Mucosa of descending colon (tissue), 3 donors: Measurements from ENCODE around the gene TCN2. TPM values are rescaled to one million over a fixed set of nuclear protein-coding genes. Genes with fewer than 3 reads are reported as not detected.

ENCODE experiments used
- ATAC-seq: fragments of 200-7000 bp; cut with Tn5 transposase; one replicate; pipeline ENCODE4 v1.9.1; 2020; ENCODE audit warnings: mild to moderate bottlenecking, moderate library complexity
- DNase-seq, 3 donors: peaks; one replicate each; pipeline ENCODE4 v3.0.0-alpha.2; 2020
- H3K36me3 ChIP-seq: fragments of 200-600 bp; one replicate; pipeline ENCODE4 v1.8.0; 2021; ENCODE audit warnings: low read depth, mild to moderate bottlenecking
- H3K4me1 ChIP-seq: fragments of 200-600 bp; one replicate; pipeline ENCODE4 v1.8.0; 2021; ENCODE audit warnings: low read depth, mild to moderate bottlenecking
- H3K4me3 ChIP-seq: fragments of 200-600 bp; one replicate; pipeline ENCODE4 v1.8.0; 2021; ENCODE audit warnings: mild to moderate bottlenecking
- H3K9me3 ChIP-seq: fragments of 200-600 bp; one replicate; pipeline ENCODE4 v1.8.0; 2021; ENCODE audit warnings: mild to moderate bottlenecking
- CTCF ChIP-seq: fragments of 200-600 bp; IDR thresholded peaks from one replicate; pipeline ENCODE4 v1.8.0; 2022; ENCODE audit warnings: antibody characterized with exemption, mild to moderate bottlenecking
- intact Hi-C, 2 donors: fragments of 100-400 bp; cut with DNase I in 1 of 2; cut with micrococcal nuclease in 1 of 2; formaldehyde crosslinking; loops; one replicate each; pipeline versions ENCODE4 v1.11.0 to v1.11.1; 2022; cut with DNase I, micrococcal nuclease
- total RNA-seq, 3 donors: library from RNA; stranded (reverse); fragmentation: NEBNext Ultra II Directional in 2 of 3; extraction: Animal tissue kit (Norgen Biotek cat#: 25700) in 2 of 3; gene quantifications; one replicate each; pipeline versions ENCODE4 v1.2.1 to v1.2.4, GENCODE V29; 2021 to 2023
- donor health status: DM: no; HTN: no; CAD: no; lungs with moderate emphysema.
- donor health status: DM: no; HTN: no; CAD: no.
- donor health status: DM: no; HTN: yes; CAD: no.

The TCN2 gene
- total RNA-seq, 3 donors from 2014 or later: 23.3 to 43.7 (median 40.2) TPM

DNA sequence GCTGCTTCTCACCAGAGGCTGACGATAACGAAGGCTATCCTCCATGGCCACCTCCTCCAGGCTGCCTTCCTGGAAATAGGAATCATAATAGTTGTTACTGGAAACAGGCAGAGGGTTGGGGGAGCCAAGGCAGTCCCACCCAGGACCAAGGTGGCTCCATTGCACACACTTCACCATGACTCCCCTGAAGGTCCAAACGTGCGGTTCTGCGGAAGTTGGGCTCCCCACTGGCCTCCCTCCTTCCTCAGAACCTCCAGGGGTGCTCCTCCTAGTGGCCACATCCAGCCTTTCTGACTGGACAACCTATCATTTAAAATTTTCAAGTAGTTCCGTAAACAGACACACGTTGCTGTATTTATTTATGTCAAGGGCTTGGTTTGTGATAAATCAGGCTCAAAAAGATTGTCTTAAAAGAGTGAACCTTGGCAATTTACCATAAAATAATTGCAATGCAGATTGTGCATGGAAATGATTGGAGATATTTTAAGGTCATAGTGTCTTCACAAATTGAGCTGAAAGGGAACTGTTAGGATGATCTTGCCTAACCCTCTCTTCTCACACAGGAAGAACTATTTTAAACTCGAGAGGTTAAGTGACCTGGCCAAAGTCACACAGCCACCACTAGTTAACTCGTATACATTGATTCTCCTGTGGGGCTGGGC, 1.4 kb upstream of the TCN2 start:
- ATAC-seq: peak; percentile 31

GRCh38 chr22:30607300-30607930, 441 bp downstream of the TCN2 start:
- peaks cover 50% of the 10 kb centered on the region for H3K4me1 ChIP-seq
- ATAC-seq: no peak
- no peak for TF ChIP-seq CTCF
- H3K4me3 ChIP-seq: no peak overlapping the region
- no peaks in the 10 kb centered on the region for H3K9me3 ChIP-seq
- intact Hi-C loops: no loop called here
- H3K36me3 ChIP-seq: no peaks in the 10 kb centered on the region
- no peak for DNase-seq

More for the DNA sequence above, 1.4 kb upstream of the TCN2 start:
- intact Hi-C loops: no loop called here
- DNase-seq: peak in 2 of 3 donors; percentile 75 to 79
- Histone ChIP-seq H3K4me1 (peaks cover 54% of the 10 kb centered on the region), H3K36me3 (no peaks in the 10 kb centered on the region), H3K4me3 (no peak overlapping the region), H3K9me3 (no peaks in the 10 kb centered on the region)
- peak; percentile 35 for TF ChIP-seq CTCF

GRCh38 chr22:30607939-30608338, 965 bp downstream of the TCN2 start:
- Histone ChIP-seq H3K36me3 (no peaks in the 10 kb centered on the region), H3K9me3 (no peaks in the 10 kb centered on the region), H3K4me1 (peaks cover 50% of the 10 kb centered on the region), H3K4me3 (no peak overlapping the region)
- intact Hi-C loops: no loop called here
- TF ChIP-seq CTCF: no peak
- ATAC-seq (no peak), DNase-seq (no peak)

DNA sequence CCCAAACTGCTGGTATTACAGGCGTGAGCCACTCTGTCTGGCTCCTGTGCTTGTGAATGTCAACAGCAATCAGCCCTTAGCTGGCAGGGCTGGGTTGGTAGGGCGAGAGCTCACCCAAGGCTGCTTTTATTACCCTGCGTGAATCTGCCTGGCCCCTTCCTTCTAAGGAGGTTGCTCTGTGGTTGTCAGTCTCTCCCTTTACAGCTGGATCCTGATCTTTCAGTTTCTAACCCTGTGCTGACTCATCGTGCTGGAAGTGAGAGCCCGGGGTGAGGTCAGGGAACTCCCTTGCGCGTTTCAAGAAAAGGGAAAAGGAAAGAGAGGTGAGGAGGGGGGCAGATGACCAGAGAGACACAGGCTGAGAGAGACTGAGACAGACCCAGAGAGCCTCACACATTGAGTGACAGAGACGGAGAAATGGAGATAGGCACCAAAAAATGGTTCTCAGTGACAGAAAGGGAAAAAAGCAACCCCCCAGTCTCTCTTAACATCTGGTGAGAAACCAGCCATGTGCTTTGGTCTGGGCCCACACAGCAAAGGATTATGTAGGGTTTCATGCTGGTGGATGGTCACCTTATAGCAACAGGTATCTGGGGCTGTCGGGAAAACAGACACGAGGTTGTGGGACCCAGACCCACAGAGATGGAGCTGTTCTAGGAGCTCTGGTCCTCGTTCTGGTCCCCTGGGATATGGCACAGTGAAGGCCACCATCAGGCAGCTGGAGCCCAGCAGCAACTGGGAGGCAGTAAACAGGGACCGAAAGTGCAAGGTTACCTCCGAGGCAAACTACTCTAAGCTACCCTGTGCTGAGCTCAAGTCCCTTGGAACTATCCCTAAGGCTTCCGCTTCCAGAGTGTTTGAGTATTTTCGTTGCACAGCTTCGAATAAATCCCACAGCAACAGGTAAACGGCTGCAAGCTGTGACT, 2.5 kb downstream of the TCN2 start:
- Histone ChIP-seq H3K4me3 (no peak overlapping the region), H3K36me3 (no peaks in the 10 kb centered on the region), H3K9me3 (no peaks in the 10 kb centered on the region), H3K4me1 (peaks cover 38% of the 10 kb centered on the region)
- intact Hi-C loops: no loop called here
- TF ChIP-seq CTCF: no peak
- DNase-seq (peak; percentile 64 to 79 (median 70)), ATAC-seq (peak; percentile 82)

DNA sequence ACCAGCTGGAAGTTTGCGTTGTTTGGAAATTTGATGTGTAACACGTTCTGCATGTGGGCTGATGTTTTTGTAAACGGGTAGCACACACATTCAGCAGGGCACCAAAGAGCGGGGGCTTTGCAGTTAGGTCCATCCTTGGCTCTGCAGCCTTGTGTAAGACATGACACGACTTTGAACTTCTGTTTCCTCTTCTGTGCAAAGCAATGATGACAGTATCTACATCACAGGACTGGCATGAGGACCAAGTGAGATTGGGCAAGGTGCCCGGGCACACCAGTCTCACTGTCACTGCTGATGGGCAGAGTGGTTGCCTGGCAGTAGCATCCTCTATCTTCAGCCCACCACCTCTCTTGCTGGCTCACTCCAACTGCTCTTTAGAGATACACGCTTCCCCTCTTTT, 3.3 kb downstream of the TCN2 start:
- H3K36me3 ChIP-seq: no peaks in the 10 kb centered on the region
- H3K4me3 ChIP-seq: no peak overlapping the region
- no peaks in the 10 kb centered on the region for H3K9me3 ChIP-seq
- ATAC-seq (no peak), DNase-seq (no peak)
- no peak for TF ChIP-seq CTCF
- H3K4me1 ChIP-seq: peaks cover 36% of the 10 kb centered on the region
- intact Hi-C loops: no loop called here
